Osteoblast (primary cell): ENCODE data around the gene XXYLT1. TPM values are rescaled to one million over a fixed set of nuclear protein-coding genes. Genes with fewer than 3 reads are reported as not detected.

ENCODE experiments used
- DNase-seq: peaks from one replicate; pipeline ENCODE4 v3.0.0; 2011; ENCODE audit warnings: low spot score, mixed read lengths; ENCODE audit not compliant: insufficient read length; ENCODE audit errors: missing footprints
- H2AFZ ChIP-seq: 2 replicates; pipeline ENCODE4 v1.6.0; 2011; ENCODE audit warnings: mild to moderate bottlenecking, low read length
- H3K27ac ChIP-seq: 2 replicates; pipeline ENCODE4 v1.5.1; 2011; ENCODE audit warnings: mild to moderate bottlenecking, low read depth, low read length, moderate library complexity
- H3K27me3 ChIP-seq: 2 replicates; pipeline ENCODE4 v1.6.0; 2012; ENCODE audit warnings: mild to moderate bottlenecking, control low read depth, inconsistent platforms, low read length, moderate library complexity; ENCODE audit not compliant: insufficient read depth
- H3K36me3 ChIP-seq: 2 replicates; pipeline ENCODE4 v1.5.1; 2011; ENCODE audit warnings: mild to moderate bottlenecking, low read length, control low read depth, moderate library complexity; ENCODE audit not compliant: insufficient read depth
- H3K4me1 ChIP-seq: 2 replicates; pipeline ENCODE4 v1.5.1; 2011; ENCODE audit warnings: mild to moderate bottlenecking, low read length, control low read depth, moderate library complexity; ENCODE audit not compliant: insufficient read depth
- H3K4me2 ChIP-seq: 2 replicates; pipeline ENCODE4 v1.6.0; 2011; ENCODE audit warnings: mild to moderate bottlenecking, low read length; ENCODE audit not compliant: insufficient read depth
- H3K4me3 ChIP-seq: fragments of 200-600 bp; sonication (generic); 3 replicates; pipeline ENCODE4 v1.5.1; 2012; ENCODE audit warnings: mild to moderate bottlenecking, low read length, inconsistent platforms; ENCODE audit not compliant: insufficient read depth
- H3K79me2 ChIP-seq: 2 replicates; pipeline ENCODE4 v1.6.0; 2012; ENCODE audit warnings: mild to moderate bottlenecking, low read length, control low read depth, inconsistent platforms; ENCODE audit not compliant: insufficient read depth
- H3K9me3 ChIP-seq: 2 replicates; pipeline ENCODE4 v1.5.1; 2011; ENCODE audit warnings: low read depth, low read length, control low read depth
- H4K20me1 ChIP-seq: 2 replicates; pipeline ENCODE4 v1.6.0; 2012; ENCODE audit warnings: mild to moderate bottlenecking, low read length, control low read depth; ENCODE audit not compliant: insufficient read depth
- CTCF ChIP-seq: IDR thresholded peaks from 2 replicates; pipeline ENCODE4 v1.5.1; 2011; ENCODE audit warnings: mild to moderate bottlenecking, low read depth, low read length, moderate library complexity; ENCODE audit errors: extremely low read depth
- total RNA-seq: library from RNA; depleted of rRNA; stranded (reverse); fragments of >200 nt; gene quantifications from 2 replicates; pipeline ENCODE4 v1.2.3, GENCODE V29; 2012

The XXYLT1 gene
- total RNA-seq, 1 donor = 28.2 TPM

GRCh38 chr3:195254454-195255175 is 16.3 kb downstream of the XXYLT1 start:
- Histone ChIP-seq H3K4me1 (peaks cover 20% of the 10 kb centered on the region), H3K36me3 (no peaks in the 10 kb centered on the region), H2AFZ (no peak overlapping the region), H4K20me1 (no peaks in the 10 kb centered on the region), H3K79me2 (peaks cover 43% of the 10 kb centered on the region), H3K27me3 (no peaks in the 10 kb centered on the region), H3K4me2 (no peak overlapping the region), H3K9me3 (no peaks in the 10 kb centered on the region), H3K27ac (no peak overlapping the region), H3K4me3 (no peak overlapping the region)
- DNase-seq = no peak
- TF ChIP-seq CTCF = no peak

GRCh38 chr3:195253923-195254432 is 17.0 kb downstream of the XXYLT1 start:
- no peak for DNase-seq
- Histone ChIP-seq H3K9me3 (no peaks in the 10 kb centered on the region), H4K20me1 (no peaks in the 10 kb centered on the region), H3K4me3 (no peak overlapping the region), H3K27ac (no peak overlapping the region), H2AFZ (no peak overlapping the region), H3K4me1 (peaks cover 14% of the 10 kb centered on the region), H3K79me2 (peaks cover 45% of the 10 kb centered on the region), H3K36me3 (no peaks in the 10 kb centered on the region), H3K27me3 (no peaks in the 10 kb centered on the region), H3K4me2 (no peak overlapping the region)
- no peak for TF ChIP-seq CTCF

- Histone ChIP-seq H3K4me2 (no peak overlapping the region), H3K36me3 (no peaks in the 10 kb centered on the region), H3K79me2 (peaks cover 36% of the 10 kb centered on the region), H3K27me3 (no peaks in the 10 kb centered on the region), H3K4me1 (peaks cover 12% of the 10 kb centered on the region), H4K20me1 (no peaks in the 10 kb centered on the region), H2AFZ (no peak overlapping the region), H3K27ac (no peak overlapping the region), H3K9me3 (no peaks in the 10 kb centered on the region), H3K4me3 (no peak overlapping the region)
- DNase-seq = no peak
- TF ChIP-seq CTCF = no peak
These were observed 19.5 kb downstream of the XXYLT1 start for GRCh38 chr3:195251336-195252065.
